ENCODE measurements around the gene ANKRD44. TPM values are rescaled to one million over a fixed set of nuclear protein-coding genes. Genes with fewer than 3 reads are reported as not detected.

Gene ANKRD44
- total and polyA plus RNA-seq, 7 donors: 0.35 to 9.3 (median 1.7) TPM

GRCh38 chr2:197259470-197259999 is 51.0 kb downstream of the ANKRD44 start:
- Histone ChIP-seq H3K4me1 (no peaks in the 10 kb centered on the region), H3K27me3 (ENCODE audit: insufficient read depth in 3 of 3, low read length in 2 of 3) (no peaks in the 10 kb centered on the region), H3K9me3 (no peaks in the 10 kb centered on the region), H3K4me3 (no peak overlapping the region), H3K36me3 (ENCODE audit: insufficient read depth in 1 of 2, low read depth in 1 of 2) (no peaks in the 10 kb centered on the region), H3K27ac (no peak overlapping the region)
- DNase-seq (no peak), ATAC-seq (no peak)
- TF ChIP-seq CTCF (IDR thresholded peaks at IDR 0.05): no peak
- intact Hi-C loops (cut with DNase I): no loop called here
- WGBS, 3 donors: 75 to 85% (median 81%) methylated on average over 3 of the region's 3 CpGs

GRCh38 chr2:197258580-197258979 is 52.0 kb downstream of the ANKRD44 start:
- H3K36me3 ChIP-seq (ENCODE audit: insufficient read depth in 1 of 2, low read depth in 1 of 2): no peaks in the 10 kb centered on the region
- 43 to 73% (median 53%) methylated on average over 2 of the region's 2 CpGs for WGBS, 3 donors
- ATAC-seq: no peak
- H3K4me1 ChIP-seq: no peaks in the 10 kb centered on the region
- TF ChIP-seq CTCF (IDR thresholded peaks at IDR 0.05): no peak
- intact Hi-C loops (cut with DNase I): no loop called here
- no peak for DNase-seq
- no peaks in the 10 kb centered on the region for H3K27me3 ChIP-seq (ENCODE audit: insufficient read depth in 3 of 3, low read length in 2 of 3)
- H3K27ac ChIP-seq: no peak overlapping the region
- no peaks in the 10 kb centered on the region for H3K9me3 ChIP-seq
- no peak overlapping the region for H3K4me3 ChIP-seq

DNA sequence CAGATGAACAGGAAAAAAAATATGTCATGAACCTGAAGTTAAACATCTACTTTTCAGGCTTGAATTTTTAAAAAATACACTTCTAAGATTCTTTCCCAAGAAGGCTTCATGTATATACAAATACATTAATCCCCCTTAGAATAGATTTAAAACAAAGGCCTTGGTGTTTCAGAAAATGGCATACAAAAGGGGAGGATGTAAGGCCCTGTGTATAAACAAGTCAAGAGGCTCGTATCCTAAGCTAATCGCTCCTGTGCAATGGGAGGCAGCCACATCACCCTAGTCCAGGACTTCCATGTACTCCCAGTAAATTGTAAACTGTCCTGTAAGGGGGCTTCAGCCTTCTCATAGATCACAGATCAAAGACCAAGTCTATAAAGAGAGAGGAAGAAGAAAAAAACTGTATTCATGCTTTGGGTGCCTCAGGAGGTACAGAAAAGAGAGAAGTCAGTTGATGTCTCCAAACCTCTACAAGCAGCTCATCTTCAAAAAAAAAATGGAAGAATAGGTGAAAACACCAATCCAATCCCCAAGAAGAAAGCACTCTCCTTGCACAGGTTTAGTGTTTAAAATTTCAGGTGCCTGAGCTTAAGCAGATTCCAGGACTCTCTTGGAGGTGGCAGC is 53.9 kb downstream of the ANKRD44 start:
- no peaks in the 10 kb centered on the region for H3K4me1 ChIP-seq
- H3K9me3 ChIP-seq: no peaks in the 10 kb centered on the region
- DNase-seq: no peak
- H3K36me3 ChIP-seq (ENCODE audit: insufficient read depth in 1 of 2, low read depth in 1 of 2): no peaks in the 10 kb centered on the region
- WGBS, 3 donors: 63 to 88% (median 69%) methylated on average over 2 of the region's 2 CpGs
- intact Hi-C loops (cut with DNase I): no loop called here
- no peak for ATAC-seq
- no peak overlapping the region for H3K4me3 ChIP-seq
- no peak for TF ChIP-seq CTCF (IDR thresholded peaks at IDR 0.05)
- no peak overlapping the region for H3K27ac ChIP-seq
- H3K27me3 ChIP-seq (ENCODE audit: insufficient read depth in 3 of 3, low read length in 2 of 3): no peaks in the 10 kb centered on the region

DNA sequence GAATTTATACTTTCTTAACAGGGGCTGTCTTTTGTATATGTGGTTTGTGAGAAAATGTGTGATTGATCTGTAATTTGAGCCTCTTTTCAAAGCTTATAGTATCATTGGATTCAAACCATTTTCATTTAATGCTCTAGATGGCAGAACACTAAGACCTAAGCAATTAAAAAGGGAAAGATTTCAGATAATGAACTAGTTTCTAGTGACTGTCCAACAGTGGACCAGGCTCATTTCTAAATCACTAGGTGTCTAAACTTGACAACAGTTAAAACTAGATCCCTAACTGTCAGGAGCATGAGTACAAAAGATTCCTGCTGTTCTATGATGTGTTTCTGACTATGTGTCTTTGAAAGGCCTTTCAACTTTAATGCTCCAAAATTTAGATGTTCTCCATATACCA is 54.6 kb downstream of the ANKRD44 start:
- intact Hi-C loops (cut with DNase I): no loop called here

More for the DNA sequence above, 54.6 kb downstream of the ANKRD44 start:
- Histone ChIP-seq H3K4me1 (no peaks in the 10 kb centered on the region), H3K4me3 (no peak overlapping the region), H3K27ac (no peak overlapping the region), H3K9me3 (no peaks in the 10 kb centered on the region), H3K27me3 (ENCODE audit: insufficient read depth in 3 of 3, low read length in 2 of 3) (no peaks in the 10 kb centered on the region), H3K36me3 (ENCODE audit: insufficient read depth in 1 of 2, low read depth in 1 of 2) (no peaks in the 10 kb centered on the region)
- no peak for TF ChIP-seq CTCF (IDR thresholded peaks at IDR 0.05)
- DNase-seq (no peak), ATAC-seq (no peak)
